HPDE6-E6E7 (cell line): ENCODE measurements around the gene PLXDC2.

Experiments
- DNase-seq: peaks from one replicate; pipeline ENCODE4 v3.0.0; 2011; ENCODE audit warnings: missing footprints; ENCODE audit errors: extremely low spot score

Gene PLXDC2

GRCh38 chr10:19857876-19858275 lies 41.6 kb downstream of the PLXDC2 start:
- no peak for DNase-seq

- DNase-seq, result no peak
These were observed 43.9 kb downstream of the PLXDC2 start for GRCh38 chr10:19860107-19860506.

GRCh38 chr10:19862811-19863515 lies 46.7 kb downstream of the PLXDC2 start:
- no peak for DNase-seq

- DNase-seq, result no peak
These were observed 49.4 kb downstream of the PLXDC2 start for GRCh38 chr10:19865676-19866075.

- DNase-seq, result no peak
These were observed 53.1 kb downstream of the PLXDC2 start for GRCh38 chr10:19869370-19869769.

GRCh38 chr10:19872504-19873271 lies 56.5 kb downstream of the PLXDC2 start:
- no peak for DNase-seq

- DNase-seq, result no peak
These were observed 58.0 kb downstream of the PLXDC2 start for GRCh38 chr10:19874190-19874589.

- no peak for DNase-seq
These were observed 58.6 kb downstream of the PLXDC2 start for GRCh38 chr10:19874791-19875190.

- no peak for DNase-seq
These were observed 60.3 kb downstream of the PLXDC2 start for GRCh38 chr10:19876570-19876969.

GRCh38 chr10:19877466-19878255 lies 61.4 kb downstream of the PLXDC2 start:
- DNase-seq, result no peak

- DNase-seq, result no peak
These were observed 66.4 kb downstream of the PLXDC2 start for GRCh38 chr10:19882621-19883020.

GRCh38 chr10:19888061-19888660 lies 71.9 kb downstream of the PLXDC2 start:
- no peak for DNase-seq

- no peak for DNase-seq
These were observed 73.0 kb downstream of the PLXDC2 start for GRCh38 chr10:19889256-19889655.

GRCh38 chr10:19891429-19891828 lies 75.2 kb downstream of the PLXDC2 start:
- no peak for DNase-seq

- DNase-seq, result no peak
These were observed 76.0 kb downstream of the PLXDC2 start for GRCh38 chr10:19892270-19892669.

- no peak for DNase-seq
These were observed 76.4 kb downstream of the PLXDC2 start for GRCh38 chr10:19892677-19893076.

- DNase-seq, result no peak
These were observed 79.3 kb downstream of the PLXDC2 start for GRCh38 chr10:19895500-19895899.

GRCh38 chr10:19902456-19902855 lies 86.2 kb downstream of the PLXDC2 start:
- DNase-seq, result no peak

- DNase-seq, result no peak
These were observed 88.0 kb downstream of the PLXDC2 start for GRCh38 chr10:19904202-19904661.

- DNase-seq, result no peak
These were observed 90.0 kb downstream of the PLXDC2 start for GRCh38 chr10:19906108-19906791.

- DNase-seq, result no peak
These were observed 92.9 kb downstream of the PLXDC2 start for GRCh38 chr10:19908991-19909696.
